Activated CD4-positive, alpha-beta T cell treated with anti-CD3 and anti-CD28 coated beads, Interleukin-2, amount 50 U/mL, for 16 hours (primary cell): ENCODE data around the gene STIM1.

Experiments used
- DNase-seq: peaks from one replicate; pipeline ENCODE4 v3.0.0-alpha.2; 2020

Gene STIM1

GRCh38 chr11:3831378-3832239 lies 23.9 kb upstream of the STIM1 start:
- no peak for DNase-seq

GRCh38 chr11:3832816-3833215 lies 22.6 kb upstream of the STIM1 start:
- DNase-seq: no peak

GRCh38 chr11:3833449-3833848 lies 22.0 kb upstream of the STIM1 start:
- DNase-seq: no peak

GRCh38 chr11:3834349-3834663 lies 21.2 kb upstream of the STIM1 start:
- DNase-seq: no peak

- no peak for DNase-seq
These were observed 20.6 kb upstream of the STIM1 start for GRCh38 chr11:3834664-3835461.

- DNase-seq: no peak
These were observed 19.7 kb upstream of the STIM1 start for GRCh38 chr11:3835751-3836150.

GRCh38 chr11:3836903-3837302 lies 18.6 kb upstream of the STIM1 start:
- peak; percentile 75 for DNase-seq

GRCh38 chr11:3837793-3838192 lies 17.7 kb upstream of the STIM1 start:
- DNase-seq: no peak

- no peak for DNase-seq
These were observed 17.0 kb upstream of the STIM1 start for GRCh38 chr11:3838504-3838903.

- DNase-seq: no peak
These were observed 15.2 kb upstream of the STIM1 start for GRCh38 chr11:3840004-3840869.

- no peak for DNase-seq
These were observed 14.5 kb upstream of the STIM1 start, which contains the start of gene RHOG for GRCh38 chr11:3840870-3841425. Gene RHOG, minus strand, starts transcription at chr11:3840959. Its CDS starts 12,821 bp downstream, at chr11:3828138.

- DNase-seq: peak; percentile 93
These were observed 13.8 kb upstream of the STIM1 start for GRCh38 chr11:3841426-3842350.

GRCh38 chr11:3843326-3843725 lies 12.1 kb upstream of the STIM1 start:
- DNase-seq: no peak

- no peak for DNase-seq
These were observed 10.2 kb upstream of the STIM1 start for GRCh38 chr11:3845246-3845645.

- DNase-seq: no peak
These were observed 9.8 kb upstream of the STIM1 start for GRCh38 chr11:3845670-3846069.

GRCh38 chr11:3849297-3849874 lies 6.1 kb upstream of the STIM1 start:
- peak; percentile 66 for DNase-seq

- no peak for DNase-seq
These were observed 2.0 kb upstream of the STIM1 start for GRCh38 chr11:3853545-3853842.

GRCh38 chr11:3853899-3854659 lies 1.4 kb upstream of the STIM1 start:
- DNase-seq: peak; percentile 85

- DNase-seq: no peak
These were observed 846 bp upstream of the STIM1 start for GRCh38 chr11:3854660-3854976.

GRCh38 chr11:3855808-3856491 lies 486 bp downstream of the STIM1 start:
- no peak for DNase-seq
